ENCODE measurements around the gene HS1BP3. TPM values are rescaled to one million over a fixed set of nuclear protein-coding genes. Genes with fewer than 3 reads are reported as not detected.

Gene HS1BP3
- total RNA-seq, 4 donors from 2014 or later = 16.6 to 26.9 (median 19.4) TPM

- Histone ChIP-seq H3K27ac (peak overlapping the region; percentile 44 to 65 (median 60)), H3K36me3 (no peaks in the 10 kb centered on the region), H3K27me3 (no peaks in the 10 kb centered on the region), H3K4me3 (no peak overlapping the region), H3K9me3 (no peaks in the 10 kb centered on the region), H3K4me1 (peaks cover 22 to 36% of the 10 kb centered on the region in 2 donors)
- peak in 1 of 2 donors; percentile 49 for DNase-seq
- ATAC-seq = peak; percentile 88 to 91
- in situ Hi-C loops (cut with MboI; ENCODE audit: low sequenced_read_pairs in 4 of 4) = no loop called here
- intact Hi-C loops (cut with DNase I; ENCODE audit: low total_unique reads) = no loop called here
- TF ChIP-seq, protein P1, sequence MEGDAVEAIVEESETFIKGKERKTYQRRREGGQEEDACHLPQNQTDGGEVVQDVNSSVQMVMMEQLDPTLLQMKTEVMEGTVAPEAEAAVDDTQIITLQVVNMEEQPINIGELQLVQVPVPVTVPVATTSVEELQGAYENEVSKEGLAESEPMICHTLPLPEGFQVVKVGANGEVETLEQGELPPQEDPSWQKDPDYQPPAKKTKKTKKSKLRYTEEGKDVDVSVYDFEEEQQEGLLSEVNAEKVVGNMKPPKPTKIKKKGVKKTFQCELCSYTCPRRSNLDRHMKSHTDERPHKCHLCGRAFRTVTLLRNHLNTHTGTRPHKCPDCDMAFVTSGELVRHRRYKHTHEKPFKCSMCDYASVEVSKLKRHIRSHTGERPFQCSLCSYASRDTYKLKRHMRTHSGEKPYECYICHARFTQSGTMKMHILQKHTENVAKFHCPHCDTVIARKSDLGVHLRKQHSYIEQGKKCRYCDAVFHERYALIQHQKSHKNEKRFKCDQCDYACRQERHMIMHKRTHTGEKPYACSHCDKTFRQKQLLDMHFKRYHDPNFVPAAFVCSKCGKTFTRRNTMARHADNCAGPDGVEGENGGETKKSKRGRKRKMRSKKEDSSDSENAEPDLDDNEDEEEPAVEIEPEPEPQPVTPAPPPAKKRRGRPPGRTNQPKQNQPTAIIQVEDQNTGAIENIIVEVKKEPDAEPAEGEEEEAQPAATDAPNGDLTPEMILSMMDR (IDR thresholded peaks at IDR 0.05 in 4 of 5, conservative IDR thresholded peaks at IDR 0.05 in 1 of 5) = no peak
- TF ChIP-seq POLR2A (IDR thresholded peaks at IDR 0.05) = no peak
Measured at GRCh38 chr2:20604951-20605381, 45.9 kb downstream of the HS1BP3 start.

GRCh38 chr2:20604401-20604911 lies 46.4 kb downstream of the HS1BP3 start:
- intact Hi-C loops (cut with DNase I; ENCODE audit: low total_unique reads) (no loop called here), in situ Hi-C loops (cut with MboI; ENCODE audit: low sequenced_read_pairs in 4 of 4) (no loop called here)
- peaks cover 27 to 37% of the 10 kb centered on the region in 2 donors for H3K4me1 ChIP-seq

DNA sequence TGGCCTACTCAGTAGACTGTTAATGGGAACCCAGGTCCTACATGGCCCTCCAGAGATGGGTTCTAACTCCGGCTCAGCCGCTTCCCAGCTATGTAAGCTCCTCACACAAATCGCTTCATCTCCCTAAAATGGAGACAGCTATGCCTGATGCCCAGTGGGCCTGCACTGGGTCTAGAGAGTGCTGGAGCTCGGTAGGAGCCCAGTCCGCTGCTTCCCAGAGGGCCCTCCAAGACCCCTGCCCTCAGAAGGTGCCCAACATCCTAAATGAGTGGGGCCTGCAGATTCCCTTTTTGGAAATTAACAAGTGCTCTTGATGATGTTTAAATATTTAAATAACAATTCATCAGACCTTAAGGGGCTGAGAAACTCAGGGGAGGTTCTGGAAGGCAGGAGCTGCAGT lies 47.1 kb downstream of the HS1BP3 start:
- Histone ChIP-seq H3K36me3 (no peaks in the 10 kb centered on the region), H3K4me3 (no peak overlapping the region), H3K27me3 (no peaks in the 10 kb centered on the region), H3K4me1 (peaks cover 34 to 38% of the 10 kb centered on the region in 2 donors), H3K9me3 (no peaks in the 10 kb centered on the region), H3K27ac (peak overlapping the region in 3 of 4 donors; percentile 57 to 65 (median 62))
- intact Hi-C loops (cut with DNase I; ENCODE audit: low total_unique reads) (no loop called here), in situ Hi-C loops (cut with MboI; ENCODE audit: low sequenced_read_pairs in 4 of 4) (no loop called here)
- DNase-seq = no peak
- no peak for ATAC-seq
- TF ChIP-seq POLR2A (IDR thresholded peaks at IDR 0.05) = no peak
- TF ChIP-seq, protein P1 (IDR thresholded peaks at IDR 0.05 in 4 of 5, conservative IDR thresholded peaks at IDR 0.05 in 1 of 5) = no peak

More at GRCh38 chr2:20604401-20604911, 46.4 kb downstream of the HS1BP3 start:
- H3K27ac ChIP-seq = peak overlapping the region; percentile 33 to 65 (median 60)
- H3K4me3 ChIP-seq = no peak overlapping the region
- peak; percentile 16 to 19 for ATAC-seq
- H3K27me3 ChIP-seq = no peaks in the 10 kb centered on the region
- H3K9me3 ChIP-seq = no peaks in the 10 kb centered on the region
- TF ChIP-seq, protein P1 (IDR thresholded peaks at IDR 0.05 in 4 of 5, conservative IDR thresholded peaks at IDR 0.05 in 1 of 5) = no peak
- TF ChIP-seq POLR2A (IDR thresholded peaks at IDR 0.05) = no peak
- DNase-seq = peak in 1 of 2 donors; percentile 19
- no peaks in the 10 kb centered on the region for H3K36me3 ChIP-seq

GRCh38 chr2:20602803-20603202 lies 48.1 kb downstream of the HS1BP3 start:
- H3K27me3 ChIP-seq = no peaks in the 10 kb centered on the region
- H3K9me3 ChIP-seq = no peaks in the 10 kb centered on the region
- in situ Hi-C loops (cut with MboI; ENCODE audit: low sequenced_read_pairs in 4 of 4) (no loop called here), intact Hi-C loops (cut with DNase I; ENCODE audit: low total_unique reads) (no loop called here)
- TF ChIP-seq, protein P1 (IDR thresholded peaks at IDR 0.05 in 4 of 5, conservative IDR thresholded peaks at IDR 0.05 in 1 of 5) = no peak
- TF ChIP-seq POLR2A (IDR thresholded peaks at IDR 0.05) = no peak
- no peak overlapping the region for H3K4me3 ChIP-seq
- H3K36me3 ChIP-seq = no peaks in the 10 kb centered on the region
- no peak overlapping the region for H3K27ac ChIP-seq
- no peak for ATAC-seq
- H3K4me1 ChIP-seq = peaks cover 39 to 42% of the 10 kb centered on the region in 2 donors
- no peak for DNase-seq

Measured in gastrocnemius medialis (tissue), 4 donors.